ENCODE data around the gene KRT86. TPM values are rescaled to one million over a fixed set of nuclear protein-coding genes. Genes with fewer than 3 reads are reported as not detected.

The KRT86 gene
- total and polyA plus RNA-seq, 2 donors (not counting 1 experiment from before 2014, with no cell fraction given): not detected

- H3K27me3 ChIP-seq (replicated peaks in 1 of 4; ENCODE audit: control extremely low read depth in 1 of 4, control insufficient read depth in 3 of 4, insufficient read depth in 4 of 4, low read length in 3 of 4): peaks cover 0 to 36% (median 7%) of the 10 kb centered on the region in 4 experiments
- no peaks in the 10 kb centered on the region for H3K4me1 Mint-ChIP-seq
- intact Hi-C loops (cut with micrococcal nuclease): no loop called here
- no peaks in the 10 kb centered on the region for H3K9me3 Mint-ChIP-seq (ENCODE audit: insufficient read depth)
- CTCF ChIA-PET: no interaction called here
- no peaks in the 10 kb centered on the region for H4K20me1 ChIP-seq (ENCODE audit: control insufficient read depth, insufficient read depth, low read length, poor library complexity, severe bottlenecking)
- no peaks in the 10 kb centered on the region for H3K36me3 ChIP-seq (replicated peaks in 1 of 2; ENCODE audit: control extremely low read depth in 1 of 2, control insufficient read depth in 1 of 2, extremely low read depth in 1 of 2, insufficient read depth in 2 of 2, low read length in 1 of 2)
- no peak overlapping the region for H3K27ac ChIP-seq (ENCODE audit: low read length in 2 of 2)
- no peak overlapping the region for H3K4me2 ChIP-seq (replicated peaks; ENCODE audit: low read depth, low read length, poor library complexity, severe bottlenecking)
- TF ChIP-seq EZH2 (IDR thresholded peaks at IDR 0.05; ENCODE audit: borderline replicate concordance, insufficient read depth, low read depth, low read length, poor library complexity, severe bottlenecking) (no peak), CTCF (IDR thresholded peaks at IDR 0.05) (no peak)
- H2AFZ ChIP-seq (ENCODE audit: insufficient read depth, low read depth, low read length, poor library complexity, severe bottlenecking): no peak overlapping the region
- no peak overlapping the region for H3K4me3 Mint-ChIP-seq
- H3K27ac Mint-ChIP-seq: no peak overlapping the region
- DNase-seq: no peak
- no peaks in the 10 kb centered on the region for H3K79me2 ChIP-seq (ENCODE audit: control insufficient read depth, insufficient read depth, low read length)
- H3K9ac ChIP-seq (ENCODE audit: low read length): no peak overlapping the region
- POLR2A ChIA-PET: no interaction called here
- H3K4me1 ChIP-seq (ENCODE audit: control insufficient read depth in 2 of 2, insufficient read depth in 2 of 2, low read length in 2 of 2): no peaks in the 10 kb centered on the region
- H3K9me3 ChIP-seq (ENCODE audit: control extremely low read depth in 1 of 3, control insufficient read depth in 2 of 3, insufficient read depth in 1 of 3, low read length in 2 of 3): no peaks in the 10 kb centered on the region
- no peak overlapping the region for H3K4me3 ChIP-seq (ENCODE audit: control extremely low read depth in 1 of 5, extremely low read depth in 1 of 5, insufficient read depth in 1 of 5, low read depth in 2 of 5, low read length in 4 of 5)
- H3K27me3 Mint-ChIP-seq: peaks cover 47% of the 10 kb centered on the region
- ATAC-seq (ENCODE audit: low read depth): no peak
- WGBS (ENCODE audit: insufficient coverage): 65% methylated on average over 4 of the region's 4 CpGs
These were observed 47.0 kb downstream of the KRT86 start for GRCh38 chr12:52321418-52321817.

GRCh38 chr12:52322069-52322468 lies 47.6 kb downstream of the KRT86 start:
- 100% methylated on average over 1 of the region's 1 CpG for WGBS (ENCODE audit: insufficient coverage)
- H3K9me3 ChIP-seq (ENCODE audit: control extremely low read depth in 1 of 3, control insufficient read depth in 2 of 3, insufficient read depth in 1 of 3, low read length in 2 of 3): no peaks in the 10 kb centered on the region
- no peak overlapping the region for H3K4me3 ChIP-seq (ENCODE audit: control extremely low read depth in 1 of 5, extremely low read depth in 1 of 5, insufficient read depth in 1 of 5, low read depth in 2 of 5, low read length in 4 of 5)
- TF ChIP-seq EZH2 (IDR thresholded peaks at IDR 0.05; ENCODE audit: borderline replicate concordance, insufficient read depth, low read depth, low read length, poor library complexity, severe bottlenecking): no peak
- no peak for TF ChIP-seq CTCF (IDR thresholded peaks at IDR 0.05)
- CTCF ChIA-PET: no interaction called here
- H2AFZ ChIP-seq (ENCODE audit: insufficient read depth, low read depth, low read length, poor library complexity, severe bottlenecking): no peak overlapping the region
- H3K4me1 ChIP-seq (ENCODE audit: control insufficient read depth in 2 of 2, insufficient read depth in 2 of 2, low read length in 2 of 2): no peaks in the 10 kb centered on the region
- no peak overlapping the region for H3K4me3 Mint-ChIP-seq
- H3K36me3 ChIP-seq (replicated peaks in 1 of 2; ENCODE audit: control extremely low read depth in 1 of 2, control insufficient read depth in 1 of 2, extremely low read depth in 1 of 2, insufficient read depth in 2 of 2, low read length in 1 of 2): no peaks in the 10 kb centered on the region
- H3K27ac Mint-ChIP-seq: no peak overlapping the region
- H3K27ac ChIP-seq (ENCODE audit: low read length in 2 of 2): no peak overlapping the region
- POLR2A ChIA-PET: interaction anchor here (0.7 kb wide), 1 partner anchor 626 kb away, joined by 3 read pairs; no protein-coding TSS in a partner anchor
- H3K27me3 Mint-ChIP-seq: peaks cover 47% of the 10 kb centered on the region
- peaks cover 0 to 36% (median 7%) of the 10 kb centered on the region in 4 experiments for H3K27me3 ChIP-seq (replicated peaks in 1 of 4; ENCODE audit: control extremely low read depth in 1 of 4, control insufficient read depth in 3 of 4, insufficient read depth in 4 of 4, low read length in 3 of 4)
- DNase-seq (no peak), ATAC-seq (ENCODE audit: low read depth) (no peak)
- H3K9ac ChIP-seq (ENCODE audit: low read length): no peak overlapping the region
- no peaks in the 10 kb centered on the region for H3K79me2 ChIP-seq (ENCODE audit: control insufficient read depth, insufficient read depth, low read length)
- H3K4me1 Mint-ChIP-seq: no peaks in the 10 kb centered on the region
- H3K9me3 Mint-ChIP-seq (ENCODE audit: insufficient read depth): no peaks in the 10 kb centered on the region
- H3K4me2 ChIP-seq (replicated peaks; ENCODE audit: low read depth, low read length, poor library complexity, severe bottlenecking): no peak overlapping the region
- H4K20me1 ChIP-seq (ENCODE audit: control insufficient read depth, insufficient read depth, low read length, poor library complexity, severe bottlenecking): no peaks in the 10 kb centered on the region
- intact Hi-C loops (cut with micrococcal nuclease): no loop called here
